Measurements from ENCODE around the gene TLL2. TPM values are rescaled to one million over a fixed set of nuclear protein-coding genes. Genes with fewer than 3 reads are reported as not detected.

Gene TLL2
- total and polyA plus RNA-seq, 2 of the 4 experiments (the other 2 are of a cell fraction) = under 0.01 to 0.05 TPM

- BruUV-seq (replicated peaks) = no TSS peak
- no peak overlapping the region for H3K18ac ChIP-seq (ENCODE audit: low read depth, low read length)
- H2AFZ ChIP-seq (replicated peaks; ENCODE audit: low read length, poor library complexity) = no peak overlapping the region
- no peaks in the 10 kb centered on the region for H3K9me3 ChIP-seq (ENCODE audit: control insufficient read depth, insufficient read depth, low read length)
- ATAC-seq (ENCODE audit: low read depth) = no peak
- H2BK20ac ChIP-seq (ENCODE audit: low read depth, low read length) = no peak overlapping the region
- POLR2A ChIA-PET (ENCODE audit: unreplicated experiment) = no interaction called here
- no peaks in the 10 kb centered on the region for H3K36me3 ChIP-seq (ENCODE audit: control insufficient read depth, insufficient read depth, low read length)
- no peak overlapping the region for H2BK15ac ChIP-seq (ENCODE audit: low read depth, low read length)
- no peaks in the 10 kb centered on the region for H3K4me1 ChIP-seq (ENCODE audit: control insufficient read depth, insufficient read depth, low read length)
- no peak for TF ChIP-seq NFE2L2 (IDR thresholded peaks at IDR 0.05; ENCODE audit: low read depth, low read length)
- TF ChIP-seq CHD1 (IDR thresholded peaks at IDR 0.05; ENCODE audit: low read depth, low read length) = no peak
- TF ChIP-seq CTCF (conservative IDR thresholded peaks at IDR 0.05; ENCODE audit: low read depth, low read length) = no peak
- H3K27ac ChIP-seq (ENCODE audit: insufficient read depth, low read length) = no peak overlapping the region
- 71% methylated on average over 2 of the region's 12 CpGs; no CpG with 5 or more reads in 1 of the 2 experiments for WGBS, 2 experiments (ENCODE audit: extremely low coverage in 2 of 2, insufficient read length in 1 of 2)
- no peak for DNase-seq
- peaks cover 2% of the 10 kb centered on the region for H3K27me3 ChIP-seq (ENCODE audit: control insufficient read depth, insufficient read depth, low read length)
- H3K23ac ChIP-seq (ENCODE audit: low read depth, low read length) = no peak overlapping the region
- H2BK5ac ChIP-seq (ENCODE audit: low read depth, low read length, poor library complexity, severe bottlenecking) = no peak overlapping the region
- H3K9ac ChIP-seq (ENCODE audit: low read depth, low read length) = no peak overlapping the region
- H2AK9ac ChIP-seq (replicated peaks; ENCODE audit: low read depth, low read length, poor library complexity) = no peak overlapping the region
- no peak overlapping the region for H3K56ac ChIP-seq (ENCODE audit: extremely low read depth, insufficient read depth, low read length)
- no peak overlapping the region for H3K4me3 ChIP-seq (ENCODE audit: insufficient read depth, low read depth, low read length)
- no peak overlapping the region for H4K8ac ChIP-seq (ENCODE audit: low read depth in 2 of 2, low read length in 2 of 2)
- H3K9me1 ChIP-seq (ENCODE audit: insufficient read depth, low read length) = no peaks in the 10 kb centered on the region
- intact Hi-C loops (cut with micrococcal nuclease) = no loop called here
- no peaks in the 10 kb centered on the region for H4K20me1 ChIP-seq (ENCODE audit: insufficient read depth, low read length)
- no peak overlapping the region for H4K91ac ChIP-seq (ENCODE audit: insufficient read depth, low read depth, low read length)
- no peaks in the 10 kb centered on the region for H3K79me1 ChIP-seq (ENCODE audit: low read depth in 1 of 2, low read length in 2 of 2)
- CTCF ChIA-PET = no interaction called here
- H2AK5ac ChIP-seq (ENCODE audit: low read depth, low read length) = no peak overlapping the region
- no peak overlapping the region for H2BK120ac ChIP-seq (ENCODE audit: low read depth, low read length)
- H3K4me2 ChIP-seq (ENCODE audit: low read depth, low read length) = no peak overlapping the region
- in situ Hi-C loops (cut with MboI; ENCODE audit: low sequenced_read_pairs) = no loop called here
- H4K5ac ChIP-seq (ENCODE audit: low read depth, low read length) = no peak overlapping the region
- dilution Hi-C loops (cut with HindIII; ENCODE audit: low sequenced_read_pairs, unreplicated experiment) = no loop called here
- H3K4ac ChIP-seq (ENCODE audit: low read depth, low read length) = no peak overlapping the region
- no peak overlapping the region for H3K14ac ChIP-seq (replicated peaks; ENCODE audit: low read depth, low read length)
Measured at GRCh38 chr10:96493871-96494525, 19.7 kb downstream of the TLL2 start.
